ENCODE data around the gene STX2.
"Not testable (repeated sequence)": the region's sequence is repeated elsewhere in the genome, so short reads cannot be mapped to it uniquely, and the experiment has no call there.

The STX2 gene

GRCh38 chr12:130868412-130868811 lies 29.4 kb upstream of the STX2 start:
- no peak for DNase-seq

GRCh38 chr12:130863298-130863697 lies 24.2 kb upstream of the STX2 start:
- no peak for DNase-seq

- DNase-seq = not testable (repeated sequence)
Measured at GRCh38 chr12:130862771-130863170, 23.7 kb upstream of the STX2 start.

GRCh38 chr12:130862161-130862560 lies 23.1 kb upstream of the STX2 start:
- no peak for DNase-seq

- no peak for DNase-seq
Measured at GRCh38 chr12:130860311-130860710, 21.3 kb upstream of the STX2 start.

- DNase-seq = no peak
Measured at GRCh38 chr12:130859161-130859560, 20.1 kb upstream of the STX2 start.

- no peak for DNase-seq
Measured at GRCh38 chr12:130858084-130858483, 19.0 kb upstream of the STX2 start.

GRCh38 chr12:130856088-130856487 lies 17.0 kb upstream of the STX2 start:
- no peak for DNase-seq

- no peak for DNase-seq
Measured at GRCh38 chr12:130850418-130851021, 11.5 kb upstream of the STX2 start.

GRCh38 chr12:130849561-130850417 lies 10.7 kb upstream of the STX2 start:
- DNase-seq = no peak

GRCh38 chr12:130848785-130849305 lies 9.8 kb upstream of the STX2 start:
- DNase-seq = not testable (repeated sequence)

GRCh38 chr12:130848105-130848504 lies 9.1 kb upstream of the STX2 start:
- DNase-seq = not testable (repeated sequence)

- no peak for DNase-seq
Measured at GRCh38 chr12:130847112-130847511, 8.1 kb upstream of the STX2 start.

GRCh38 chr12:130846369-130846768 lies 7.3 kb upstream of the STX2 start:
- no peak for DNase-seq

GRCh38 chr12:130839770-130840404 lies 837 bp upstream of the STX2 start:
- DNase-seq = no peak

GRCh38 chr12:130838284-130838950 lies 633 bp downstream of the STX2 start:
- DNase-seq = no peak

- no peak for DNase-seq
Measured at GRCh38 chr12:130835436-130835835, 3.6 kb downstream of the STX2 start.

GRCh38 chr12:130835011-130835410 lies 4.0 kb downstream of the STX2 start:
- DNase-seq = no peak

- DNase-seq = no peak
Measured at GRCh38 chr12:130832561-130833209, 6.4 kb downstream of the STX2 start.

- no peak for DNase-seq
Measured at GRCh38 chr12:130831876-130832405, 7.1 kb downstream of the STX2 start.

GRCh38 chr12:130831246-130831645 lies 7.8 kb downstream of the STX2 start:
- no peak for DNase-seq

GRCh38 chr12:130830246-130830551 lies 8.9 kb downstream of the STX2 start:
- DNase-seq = no peak

All from stimulated activated CD4-positive, alpha-beta T cell treated with anti-CD3 and anti-CD28 coated beads, Interleukin-4, amount 100 ng/mL, for 4 hours (primary cell).